Nephron progenitor cell (in vitro differentiated cells): Measurements from ENCODE around the gene SHROOM3.

ENCODE experiments used
- DNase-seq: peaks from one replicate; pipeline ENCODE4 v3.0.0; 2021
- H3K27ac Mint-ChIP-seq: 2 replicates; pipeline ENCODE4 v1.8.0; 2021; ENCODE audit warnings: mild to moderate bottlenecking, moderate library complexity, mixed read lengths
- H3K27me3 Mint-ChIP-seq: 2 replicates; pipeline ENCODE4 v1.8.0; 2021; ENCODE audit warnings: mild to moderate bottlenecking, low read depth, mixed read lengths; ENCODE audit not compliant: poor library complexity
- H3K36me3 Mint-ChIP-seq: 2 replicates; pipeline ENCODE4 v1.8.0; 2021; ENCODE audit warnings: low read depth, mixed read lengths
- H3K4me1 Mint-ChIP-seq: 2 replicates; pipeline ENCODE4 v1.8.0; 2021; ENCODE audit warnings: mixed read lengths
- H3K4me3 Mint-ChIP-seq: 2 replicates; pipeline ENCODE4 v1.8.0; 2021; ENCODE audit warnings: mild to moderate bottlenecking, moderate library complexity, mixed read lengths
- H3K9me3 Mint-ChIP-seq: 2 replicates; pipeline ENCODE4 v1.8.0; 2021; ENCODE audit warnings: mild to moderate bottlenecking, moderate library complexity, mixed read lengths
- TF ChIP-seq, protein P1 (sequence below): fragments of 200-600 bp; sonication (generic); IDR thresholded peaks from 2 replicates; pipeline ENCODE4 v1.5.0; 2021; ENCODE audit warnings: antibody characterized with exemption

The SHROOM3 gene

DNA sequence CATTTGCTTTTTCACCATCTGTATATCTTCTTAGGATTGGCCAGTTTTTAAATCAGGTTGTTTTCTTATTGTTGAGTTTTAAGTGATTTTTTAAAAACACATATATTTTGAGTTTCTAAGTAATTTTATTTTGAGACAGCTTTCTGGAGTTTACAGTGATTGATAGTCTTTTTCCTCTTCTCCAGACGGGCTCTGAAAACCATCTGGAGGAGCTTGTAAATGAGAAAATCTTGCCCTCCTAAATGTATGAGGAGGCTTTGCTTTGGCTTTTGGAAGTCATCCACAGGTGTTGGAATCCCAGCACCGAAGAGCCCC is 302.7 kb downstream of the SHROOM3 start:
- TF ChIP-seq, protein P1, sequence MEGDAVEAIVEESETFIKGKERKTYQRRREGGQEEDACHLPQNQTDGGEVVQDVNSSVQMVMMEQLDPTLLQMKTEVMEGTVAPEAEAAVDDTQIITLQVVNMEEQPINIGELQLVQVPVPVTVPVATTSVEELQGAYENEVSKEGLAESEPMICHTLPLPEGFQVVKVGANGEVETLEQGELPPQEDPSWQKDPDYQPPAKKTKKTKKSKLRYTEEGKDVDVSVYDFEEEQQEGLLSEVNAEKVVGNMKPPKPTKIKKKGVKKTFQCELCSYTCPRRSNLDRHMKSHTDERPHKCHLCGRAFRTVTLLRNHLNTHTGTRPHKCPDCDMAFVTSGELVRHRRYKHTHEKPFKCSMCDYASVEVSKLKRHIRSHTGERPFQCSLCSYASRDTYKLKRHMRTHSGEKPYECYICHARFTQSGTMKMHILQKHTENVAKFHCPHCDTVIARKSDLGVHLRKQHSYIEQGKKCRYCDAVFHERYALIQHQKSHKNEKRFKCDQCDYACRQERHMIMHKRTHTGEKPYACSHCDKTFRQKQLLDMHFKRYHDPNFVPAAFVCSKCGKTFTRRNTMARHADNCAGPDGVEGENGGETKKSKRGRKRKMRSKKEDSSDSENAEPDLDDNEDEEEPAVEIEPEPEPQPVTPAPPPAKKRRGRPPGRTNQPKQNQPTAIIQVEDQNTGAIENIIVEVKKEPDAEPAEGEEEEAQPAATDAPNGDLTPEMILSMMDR: no peak
- H3K27me3 Mint-ChIP-seq: no peaks in the 10 kb centered on the region
- no peak for DNase-seq
- no peak overlapping the region for H3K4me3 Mint-ChIP-seq
- no peaks in the 10 kb centered on the region for H3K9me3 Mint-ChIP-seq
- H3K27ac Mint-ChIP-seq: peak overlapping the region; percentile 64
- H3K36me3 Mint-ChIP-seq: peaks cover 75% of the 10 kb centered on the region
- peaks cover 44% of the 10 kb centered on the region for H3K4me1 Mint-ChIP-seq

DNA sequence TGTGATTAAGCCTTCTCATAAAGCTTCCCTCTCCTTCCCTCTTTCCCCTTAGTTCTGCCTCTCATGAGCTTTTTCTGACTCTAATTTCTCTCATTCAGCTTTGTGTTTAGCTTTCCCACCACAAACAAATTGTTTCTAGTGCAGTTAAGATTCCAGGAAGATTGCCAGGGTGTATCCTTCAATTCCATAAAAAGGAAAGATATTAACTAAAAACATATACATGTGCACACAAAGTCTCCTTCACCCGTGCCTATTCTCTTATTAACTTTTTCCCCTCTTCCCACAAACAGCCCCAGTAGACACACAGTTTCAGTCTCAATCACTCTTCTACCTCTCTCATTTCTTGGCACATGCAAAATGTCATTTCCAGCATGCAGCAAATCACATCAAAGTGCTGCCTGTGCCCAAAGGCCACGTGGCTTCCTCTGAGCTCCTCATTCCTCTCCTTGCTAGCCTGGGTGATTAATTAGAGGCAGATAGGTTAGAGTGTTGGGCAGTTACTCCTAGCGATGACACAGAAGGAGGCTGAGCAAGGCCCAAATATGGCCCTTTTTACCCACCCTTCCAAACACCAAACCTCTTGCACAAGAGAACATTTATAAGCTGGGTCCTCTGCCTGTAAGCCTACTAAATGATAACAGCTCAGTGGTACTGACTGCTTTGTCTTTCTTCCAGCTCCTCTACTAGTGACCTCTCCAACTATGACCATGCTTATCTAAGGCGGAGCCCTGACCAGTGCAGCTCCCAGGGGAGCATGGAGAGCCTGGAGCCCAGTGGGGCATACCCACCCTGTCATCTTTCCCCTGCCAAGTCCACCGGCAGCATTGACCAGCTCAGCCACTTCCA is 303.3 kb downstream of the SHROOM3 start:
- no peak overlapping the region for H3K4me3 Mint-ChIP-seq
- H3K4me1 Mint-ChIP-seq: peaks cover 49% of the 10 kb centered on the region
- peaks cover 74% of the 10 kb centered on the region for H3K36me3 Mint-ChIP-seq
- no peaks in the 10 kb centered on the region for H3K27me3 Mint-ChIP-seq
- no peak for DNase-seq
- TF ChIP-seq, protein P1: no peak
- H3K27ac Mint-ChIP-seq: peak overlapping the region; percentile 64
- no peaks in the 10 kb centered on the region for H3K9me3 Mint-ChIP-seq

DNA sequence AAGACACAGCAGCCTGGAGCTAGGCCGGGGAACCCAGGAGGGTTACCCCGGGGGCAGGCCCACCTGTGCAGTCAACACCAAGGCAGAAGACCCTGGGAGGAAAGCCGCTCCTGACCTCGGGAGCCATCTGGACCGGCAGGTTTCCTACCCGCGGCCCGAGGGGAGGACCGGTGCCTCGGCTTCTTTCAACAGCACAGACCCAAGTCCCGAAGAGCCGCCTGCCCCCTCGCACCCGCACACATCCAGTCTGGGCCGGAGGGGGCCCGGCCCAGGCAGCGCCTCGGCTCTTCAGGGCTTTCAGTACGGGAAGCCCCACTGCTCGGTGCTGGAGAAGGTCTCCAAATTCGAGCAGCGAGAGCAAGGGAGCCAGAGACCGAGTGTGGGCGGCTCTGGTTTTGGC is 305.2 kb downstream of the SHROOM3 start:
- no peak overlapping the region for H3K4me3 Mint-ChIP-seq
- peaks cover 76% of the 10 kb centered on the region for H3K36me3 Mint-ChIP-seq
- H3K27ac Mint-ChIP-seq: peak overlapping the region; percentile 87
- H3K27me3 Mint-ChIP-seq: no peaks in the 10 kb centered on the region
- no peaks in the 10 kb centered on the region for H3K9me3 Mint-ChIP-seq
- no peak for DNase-seq
- TF ChIP-seq, protein P1: no peak
- H3K4me1 Mint-ChIP-seq: peaks cover 61% of the 10 kb centered on the region

DNA sequence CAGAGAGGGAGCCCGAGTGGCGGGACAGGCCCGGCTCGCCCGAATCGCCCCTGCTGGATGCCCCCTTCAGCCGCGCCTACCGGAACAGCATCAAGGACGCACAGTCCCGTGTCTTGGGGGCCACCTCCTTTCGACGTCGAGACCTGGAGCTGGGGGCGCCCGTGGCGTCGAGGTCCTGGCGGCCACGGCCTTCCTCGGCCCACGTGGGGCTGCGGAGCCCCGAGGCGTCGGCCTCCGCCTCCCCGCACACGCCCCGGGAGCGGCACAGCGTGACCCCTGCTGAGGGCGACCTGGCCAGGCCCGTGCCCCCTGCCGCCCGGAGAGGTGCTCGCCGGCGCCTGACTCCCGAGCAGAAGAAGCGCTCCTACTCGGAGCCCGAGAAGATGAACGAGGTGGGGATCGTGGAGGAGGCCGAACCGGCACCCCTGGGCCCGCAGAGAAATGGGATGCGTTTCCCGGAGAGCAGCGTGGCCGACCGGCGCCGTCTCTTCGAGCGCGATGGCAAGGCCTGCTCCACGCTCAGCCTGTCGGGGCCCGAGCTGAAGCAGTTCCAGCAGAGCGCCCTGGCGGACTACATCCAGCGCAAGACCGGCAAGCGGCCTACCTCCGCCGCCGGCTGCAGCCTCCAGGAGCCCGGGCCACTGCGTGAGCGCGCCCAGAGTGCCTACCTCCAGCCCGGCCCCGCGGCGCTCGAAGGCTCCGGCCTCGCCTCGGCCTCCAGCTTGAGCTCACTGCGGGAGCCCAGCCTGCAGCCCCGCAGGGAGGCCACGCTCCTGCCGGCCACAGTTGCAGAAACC is 306.0 kb downstream of the SHROOM3 start:
- H3K36me3 Mint-ChIP-seq: peaks cover 80% of the 10 kb centered on the region
- H3K4me1 Mint-ChIP-seq: peaks cover 61% of the 10 kb centered on the region
- TF ChIP-seq, protein P1: no peak
- H3K4me3 Mint-ChIP-seq: no peak overlapping the region
- no peak overlapping the region for H3K27ac Mint-ChIP-seq
- no peaks in the 10 kb centered on the region for H3K9me3 Mint-ChIP-seq
- DNase-seq: no peak
- H3K27me3 Mint-ChIP-seq: no peaks in the 10 kb centered on the region

DNA sequence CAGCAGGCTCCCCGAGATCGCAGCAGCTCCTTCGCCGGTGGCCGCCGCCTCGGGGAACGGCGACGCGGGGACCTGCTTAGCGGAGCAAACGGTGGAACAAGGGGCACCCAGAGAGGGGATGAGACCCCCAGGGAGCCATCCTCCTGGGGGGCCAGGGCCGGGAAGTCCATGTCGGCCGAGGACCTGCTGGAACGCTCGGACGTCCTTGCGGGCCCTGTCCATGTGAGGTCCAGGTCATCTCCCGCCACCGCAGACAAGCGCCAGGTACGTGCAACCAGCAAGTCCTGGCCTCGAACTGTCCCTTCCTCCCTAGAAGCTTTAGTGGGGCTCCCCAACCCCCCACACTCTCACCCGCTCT is 306.6 kb downstream of the SHROOM3 start:
- no peak for DNase-seq

More for the DNA sequence above, 306.6 kb downstream of the SHROOM3 start:
- H3K4me3 Mint-ChIP-seq: no peak overlapping the region
- TF ChIP-seq, protein P1: no peak
- peaks cover 80% of the 10 kb centered on the region for H3K36me3 Mint-ChIP-seq
- H3K4me1 Mint-ChIP-seq: peaks cover 55% of the 10 kb centered on the region
- H3K27ac Mint-ChIP-seq: peak overlapping the region; percentile 86
- no peaks in the 10 kb centered on the region for H3K9me3 Mint-ChIP-seq
- H3K27me3 Mint-ChIP-seq: no peaks in the 10 kb centered on the region
